ENCODE data around the gene C11orf54.
"Not testable (repeated sequence)": the region's sequence is repeated elsewhere in the genome, so short reads cannot be mapped to it uniquely, and the experiment has no call there.

Gene C11orf54

GRCh38 chr11:93747122-93747521 is 5.7 kb downstream of the C11orf54 start:
- no peak overlapping the region for H3K4me3 ChIP-seq (ENCODE audit: low read depth, low read length)
- TF ChIP-seq, protein P1, sequence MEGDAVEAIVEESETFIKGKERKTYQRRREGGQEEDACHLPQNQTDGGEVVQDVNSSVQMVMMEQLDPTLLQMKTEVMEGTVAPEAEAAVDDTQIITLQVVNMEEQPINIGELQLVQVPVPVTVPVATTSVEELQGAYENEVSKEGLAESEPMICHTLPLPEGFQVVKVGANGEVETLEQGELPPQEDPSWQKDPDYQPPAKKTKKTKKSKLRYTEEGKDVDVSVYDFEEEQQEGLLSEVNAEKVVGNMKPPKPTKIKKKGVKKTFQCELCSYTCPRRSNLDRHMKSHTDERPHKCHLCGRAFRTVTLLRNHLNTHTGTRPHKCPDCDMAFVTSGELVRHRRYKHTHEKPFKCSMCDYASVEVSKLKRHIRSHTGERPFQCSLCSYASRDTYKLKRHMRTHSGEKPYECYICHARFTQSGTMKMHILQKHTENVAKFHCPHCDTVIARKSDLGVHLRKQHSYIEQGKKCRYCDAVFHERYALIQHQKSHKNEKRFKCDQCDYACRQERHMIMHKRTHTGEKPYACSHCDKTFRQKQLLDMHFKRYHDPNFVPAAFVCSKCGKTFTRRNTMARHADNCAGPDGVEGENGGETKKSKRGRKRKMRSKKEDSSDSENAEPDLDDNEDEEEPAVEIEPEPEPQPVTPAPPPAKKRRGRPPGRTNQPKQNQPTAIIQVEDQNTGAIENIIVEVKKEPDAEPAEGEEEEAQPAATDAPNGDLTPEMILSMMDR (IDR thresholded peaks at IDR 0.05; ENCODE audit: control insufficient read depth, extremely low read depth, insufficient read depth), result no peak
- no peak for DNase-seq (ENCODE audit: low read depth)

GRCh38 chr11:93751001-93751400 is 9.5 kb downstream of the C11orf54 start:
- DNase-seq (ENCODE audit: low read depth), result no peak

DNA sequence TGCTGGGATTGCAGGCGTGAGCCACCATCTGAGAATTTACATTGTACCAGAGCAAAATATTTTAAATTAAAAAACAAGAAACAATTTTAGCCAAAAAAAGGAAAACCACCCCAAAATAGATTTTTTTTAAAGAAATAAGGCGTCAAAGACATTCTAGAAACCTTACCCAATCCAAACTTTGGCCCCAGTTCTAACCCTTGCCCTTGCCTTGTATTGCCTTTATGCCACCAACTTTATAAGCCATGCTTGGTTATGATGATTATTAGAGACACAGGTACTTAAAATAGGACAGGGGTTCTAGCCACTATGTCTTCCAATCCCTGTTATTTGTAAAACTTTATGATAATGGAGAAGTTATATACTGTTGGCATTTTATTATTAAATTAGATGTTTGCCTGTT is 11.8 kb downstream of the C11orf54 start:
- no peak for DNase-seq (ENCODE audit: low read depth)
- TF ChIP-seq, protein P1 (IDR thresholded peaks at IDR 0.05; ENCODE audit: control insufficient read depth, extremely low read depth, insufficient read depth), result no peak
- no peak overlapping the region for H3K4me3 ChIP-seq (ENCODE audit: low read depth, low read length)

More at GRCh38 chr11:93751001-93751400, 9.5 kb downstream of the C11orf54 start:
- no peak overlapping the region for H3K4me3 ChIP-seq (ENCODE audit: low read depth, low read length)
- TF ChIP-seq, protein P1 (IDR thresholded peaks at IDR 0.05; ENCODE audit: control insufficient read depth, extremely low read depth, insufficient read depth), result no peak

GRCh38 chr11:93756748-93757147 is 15.3 kb downstream of the C11orf54 start:
- no peak for DNase-seq (ENCODE audit: low read depth)
- H3K4me3 ChIP-seq (ENCODE audit: low read depth, low read length), result no peak overlapping the region
- TF ChIP-seq, protein P1 (IDR thresholded peaks at IDR 0.05; ENCODE audit: control insufficient read depth, extremely low read depth, insufficient read depth), result no peak

GRCh38 chr11:93757301-93757700 is 15.8 kb downstream of the C11orf54 start:
- TF ChIP-seq, protein P1 (IDR thresholded peaks at IDR 0.05; ENCODE audit: control insufficient read depth, extremely low read depth, insufficient read depth), result no peak
- H3K4me3 ChIP-seq (ENCODE audit: low read depth, low read length), result no peak overlapping the region
- no peak for DNase-seq (ENCODE audit: low read depth)

- TF ChIP-seq, protein P1 (IDR thresholded peaks at IDR 0.05; ENCODE audit: control insufficient read depth, extremely low read depth, insufficient read depth), result no peak
- DNase-seq (ENCODE audit: low read depth), result no peak
- no peak overlapping the region for H3K4me3 ChIP-seq (ENCODE audit: low read depth, low read length)
Measured at GRCh38 chr11:93757924-93758865, 16.7 kb downstream of the C11orf54 start.

DNA sequence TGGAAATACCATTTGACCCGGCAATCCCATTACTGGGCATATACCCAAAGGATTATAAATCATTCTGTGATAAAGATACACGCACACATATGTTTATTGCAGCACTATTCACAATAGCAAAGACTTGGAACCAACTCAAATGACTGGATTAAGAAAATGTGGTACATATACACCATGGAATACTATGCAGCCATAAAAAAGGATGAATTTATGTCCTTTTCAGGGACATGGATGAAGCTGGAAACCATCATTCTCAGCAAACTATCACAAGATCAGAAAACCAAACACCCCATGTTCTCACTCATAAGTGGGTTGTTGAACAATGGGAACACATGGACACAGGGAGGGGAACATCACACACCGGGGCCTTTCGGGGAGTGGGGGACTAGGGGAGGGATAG is 17.7 kb downstream of the C11orf54 start:
- H3K4me3 ChIP-seq (ENCODE audit: low read depth, low read length); DNase-seq (ENCODE audit: low read depth): not testable (repeated sequence)

Measured in LNCaP clone FGC (cell line).